ENCODE results near the gene SLC13A3. TPM values are rescaled to one million over a fixed set of nuclear protein-coding genes. Genes with fewer than 3 reads are reported as not detected.

The SLC13A3 gene
- total RNA-seq, 1 experiment from 2014 or later = not detected

DNA sequence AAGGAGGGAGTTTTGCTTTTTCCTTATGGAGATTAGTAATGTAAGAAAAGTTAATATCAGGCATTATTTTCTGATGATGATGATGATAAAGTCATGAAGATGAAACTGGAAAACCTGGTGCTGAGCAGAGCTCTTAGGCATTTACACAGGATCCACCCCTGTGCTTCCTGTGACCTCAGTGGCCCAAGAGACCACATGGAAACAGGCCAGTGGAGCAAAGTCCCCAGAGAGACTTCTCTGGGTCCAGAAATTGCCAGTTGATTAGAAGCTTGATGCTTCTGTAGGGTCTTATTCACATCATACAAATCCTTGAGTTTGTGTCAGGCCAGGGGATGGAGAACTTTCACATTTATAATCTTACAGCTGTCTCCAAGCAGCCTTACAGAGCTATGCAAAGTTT is 46.1 kb downstream of the SLC13A3 start:
- DNase-seq (ENCODE audit: low spot score) = no peak

DNA sequence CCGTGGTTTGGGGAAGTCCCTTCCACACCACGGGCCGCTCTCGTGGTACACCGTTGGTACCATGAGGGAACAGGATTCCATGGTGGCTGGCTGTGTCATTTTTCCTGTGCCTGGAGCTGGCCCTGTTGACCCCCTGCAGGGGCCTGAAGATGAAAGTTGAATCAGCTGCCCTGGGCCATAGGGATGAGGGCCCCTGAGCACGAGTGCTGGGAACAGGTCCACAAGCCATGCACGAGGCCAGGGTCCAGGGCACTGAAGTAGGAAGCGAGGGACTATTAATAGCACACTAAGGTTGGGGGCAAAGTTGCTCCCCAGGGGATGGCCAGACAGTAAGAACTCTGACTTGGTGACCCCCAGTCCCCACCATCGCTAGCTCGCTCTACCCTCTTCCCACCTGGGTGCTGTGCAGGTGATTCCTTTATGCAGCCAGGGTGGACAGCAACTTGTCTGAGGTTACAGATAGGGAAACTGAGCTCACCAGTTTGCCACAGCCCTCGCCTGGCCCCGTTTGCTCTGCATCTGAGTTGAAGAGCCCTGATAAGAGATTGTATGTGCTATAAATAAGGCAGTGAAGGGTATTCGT is 46.6 kb downstream of the SLC13A3 start:
- no peak for DNase-seq (ENCODE audit: low spot score)

DNA sequence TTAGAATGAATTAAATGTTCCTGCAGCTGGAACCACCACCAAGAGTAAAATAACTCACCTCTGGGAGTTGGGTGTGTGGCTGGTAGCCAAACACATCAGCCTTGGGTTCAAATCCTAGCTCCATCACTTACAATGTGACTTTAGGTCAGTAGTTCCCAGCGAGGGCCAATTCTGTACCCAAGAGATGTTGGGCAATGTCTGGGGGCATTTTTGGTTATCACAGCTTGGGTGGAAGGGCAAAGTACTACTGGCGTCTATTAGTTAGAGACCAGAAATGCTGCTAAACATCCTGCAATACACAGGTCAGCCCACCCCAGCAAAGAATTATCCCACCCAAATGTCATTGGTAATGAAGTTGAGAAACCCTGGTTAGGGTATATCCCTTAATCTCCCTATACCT is 48.8 kb downstream of the SLC13A3 start:
- no peak for DNase-seq (ENCODE audit: low spot score)

DNA sequence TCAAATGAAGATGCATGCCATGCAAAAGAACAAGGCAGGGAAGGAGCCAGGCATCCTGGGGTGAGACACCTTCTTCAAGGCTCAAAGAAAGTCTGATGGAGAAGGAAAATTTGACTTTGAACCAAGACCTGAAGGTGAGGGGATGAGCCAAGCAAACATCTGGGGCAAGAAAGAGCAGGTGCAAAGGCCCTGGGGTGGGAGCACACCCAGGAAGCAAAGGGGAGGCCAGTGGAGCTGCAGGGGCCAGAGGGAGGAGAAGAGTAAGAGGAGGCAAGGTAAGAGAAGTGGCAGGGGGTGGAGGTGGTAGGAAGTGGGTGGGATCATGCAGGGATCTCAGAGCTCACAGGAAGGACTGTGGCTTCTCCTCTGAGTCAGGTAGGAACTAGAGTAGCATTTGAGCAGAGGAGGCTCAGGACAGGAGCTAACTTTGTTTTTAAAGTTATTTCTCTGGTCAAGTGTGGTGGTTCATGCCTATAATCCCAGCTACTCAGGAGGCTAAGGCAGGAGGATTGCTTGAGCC is 49.6 kb downstream of the SLC13A3 start:
- DNase-seq (ENCODE audit: low spot score) = no peak

DNA sequence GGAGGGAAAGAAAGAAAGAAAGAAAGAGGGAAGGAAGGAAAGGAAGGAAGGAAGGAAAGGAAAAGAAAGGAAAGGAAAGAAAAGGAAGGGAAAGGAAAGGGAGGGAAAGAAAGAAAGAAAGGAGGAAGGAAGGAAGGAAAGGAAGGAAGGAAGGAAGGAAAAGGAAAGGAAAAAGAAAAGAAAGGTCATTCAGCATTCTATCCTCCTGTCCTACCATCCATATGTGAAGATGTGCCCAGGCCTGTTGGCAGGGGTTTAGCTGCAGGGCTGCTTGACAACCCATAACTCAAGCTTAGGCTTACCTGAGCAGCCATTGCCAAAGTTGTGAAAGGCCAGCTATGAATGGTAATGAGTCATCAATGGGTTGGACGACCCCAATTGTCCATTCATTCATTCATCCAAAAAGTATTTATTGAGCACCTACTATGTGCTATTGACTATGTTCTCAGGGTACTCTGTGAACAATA is 50.9 kb downstream of the SLC13A3 start:
- no peak for DNase-seq (ENCODE audit: low spot score)

DNA sequence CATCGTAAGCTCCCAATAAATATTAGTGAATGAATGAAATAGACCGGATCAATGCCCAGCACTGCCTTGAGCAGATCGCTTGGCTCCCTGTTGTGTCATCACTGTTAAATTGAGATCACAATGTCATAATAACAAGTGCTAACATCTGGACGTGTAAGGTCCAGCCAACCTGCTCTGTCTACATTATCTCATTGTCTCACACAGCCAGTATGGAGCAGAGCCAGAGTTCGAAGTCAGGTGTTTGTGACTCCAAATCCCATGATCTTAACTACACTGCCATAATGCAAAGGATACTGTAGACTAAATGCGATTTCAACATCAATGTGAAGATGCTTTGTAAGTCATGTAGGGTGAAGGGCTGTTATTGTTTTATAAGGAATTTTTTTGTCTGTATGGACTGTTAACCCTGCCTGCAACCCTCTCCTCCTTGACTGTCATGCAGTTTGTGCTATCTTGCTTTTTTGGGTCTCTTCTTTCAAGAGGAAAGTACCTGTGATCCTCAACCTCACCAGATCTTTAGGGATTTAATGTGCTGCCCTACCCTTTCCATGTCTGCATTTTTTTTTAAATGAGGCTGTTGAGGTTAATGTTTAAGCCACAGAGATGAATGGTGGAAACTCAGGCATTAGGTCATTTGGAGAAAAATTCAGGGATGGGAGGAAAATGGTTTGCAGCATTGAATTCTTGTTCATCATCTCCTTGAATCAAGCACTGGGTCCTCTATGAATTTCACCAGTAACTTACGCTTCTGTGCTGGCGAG is 51.9 kb downstream of the SLC13A3 start:
- DNase-seq (ENCODE audit: low spot score) = no peak

DNA sequence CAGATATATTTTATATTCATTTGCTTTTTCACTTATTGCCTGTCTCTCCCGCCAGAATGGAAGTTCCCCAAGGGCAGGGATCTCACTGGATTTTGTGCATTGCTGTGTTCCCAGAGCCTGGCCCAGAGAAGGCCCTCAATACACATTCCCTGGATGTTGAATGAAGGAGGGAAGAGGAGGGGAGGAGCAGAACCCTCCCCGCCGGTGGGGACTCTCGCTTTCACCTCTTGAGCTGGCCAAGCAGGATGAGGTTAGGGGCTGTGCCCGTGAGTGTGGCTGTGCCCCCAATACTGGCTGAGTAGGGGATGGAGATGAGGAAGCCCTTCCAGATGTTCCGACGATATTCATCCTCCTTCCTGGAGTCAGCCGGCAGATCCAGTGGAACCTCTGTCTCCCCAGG is 55.3 kb downstream of the SLC13A3 start:
- DNase-seq (ENCODE audit: low spot score) = no peak

DNA sequence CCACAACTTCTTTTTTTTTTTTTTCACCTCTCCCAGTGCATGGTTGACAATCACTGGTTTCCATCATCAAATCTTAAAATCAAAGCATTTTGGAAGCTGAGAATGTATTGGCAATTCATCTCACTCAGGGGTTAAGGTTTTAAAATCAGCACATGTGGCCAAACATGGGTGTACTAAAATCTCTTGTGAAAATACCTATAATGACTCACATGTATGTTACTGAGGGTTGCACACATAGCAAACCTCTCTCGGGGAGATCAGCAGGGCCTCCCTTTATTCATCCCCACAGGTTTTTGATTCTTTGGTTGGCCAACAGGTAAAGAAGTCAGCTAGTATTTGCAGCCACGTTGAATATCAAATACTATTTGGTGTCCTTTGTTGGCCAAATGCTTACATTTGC is 56.5 kb downstream of the SLC13A3 start:
- no peak for DNase-seq (ENCODE audit: low spot score)

DNA sequence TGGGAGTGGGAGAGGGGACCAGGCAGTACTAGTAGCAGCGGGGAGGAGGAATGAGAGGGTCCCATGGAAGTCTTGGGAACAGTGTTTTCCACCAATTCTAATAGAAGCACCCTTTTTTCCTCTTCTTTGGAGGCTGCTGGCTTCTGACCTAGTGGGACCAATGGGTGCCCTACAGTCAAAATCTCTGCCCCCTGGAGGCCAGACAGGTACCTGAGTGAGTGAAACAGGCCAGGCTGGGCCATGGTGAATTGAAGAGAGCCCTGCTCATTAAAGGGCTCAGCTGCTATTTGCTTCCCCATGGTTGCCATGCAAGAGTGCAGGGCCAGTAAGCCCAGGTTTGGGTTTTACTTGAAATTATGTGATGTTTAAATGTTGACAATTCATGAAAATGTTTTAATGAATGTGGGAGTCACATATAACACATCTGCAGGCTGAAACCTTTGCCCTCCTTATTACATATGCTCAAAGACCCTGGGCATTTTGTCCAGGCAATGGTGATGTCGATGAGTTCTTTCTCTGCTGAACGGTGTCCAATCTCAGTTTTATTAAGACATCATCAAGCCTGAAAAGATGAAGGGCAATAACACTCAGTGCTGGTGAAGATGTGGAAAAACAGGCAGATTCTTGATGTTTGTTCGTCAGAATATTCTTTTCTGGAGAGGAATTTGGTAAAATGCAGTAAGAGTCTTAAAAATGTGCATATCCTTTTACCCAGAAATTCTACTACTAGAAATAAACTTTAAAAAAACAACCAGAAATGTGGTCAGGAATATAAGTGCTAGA is 58.5 kb downstream of the SLC13A3 start:
- no peak for DNase-seq (ENCODE audit: low spot score)

DNA sequence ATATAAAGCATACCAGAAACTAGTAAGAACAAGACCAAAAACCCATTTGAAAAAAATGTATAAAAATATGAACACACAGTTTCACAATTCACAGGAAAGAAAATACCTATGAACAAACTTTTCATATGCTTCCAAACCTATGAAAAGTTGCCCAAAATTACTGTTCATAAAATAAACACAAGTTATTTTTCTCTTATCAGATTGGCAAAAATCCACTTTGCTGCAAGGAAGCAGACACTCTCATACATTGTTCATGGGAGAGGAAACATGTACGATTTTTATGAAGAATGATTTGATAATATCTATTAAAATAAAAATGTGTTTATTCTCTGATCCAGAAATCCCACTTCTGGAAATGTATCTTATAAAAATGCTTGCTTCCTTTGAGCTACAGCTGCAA is 60.8 kb downstream of the SLC13A3 start:
- no peak for DNase-seq (ENCODE audit: low spot score)

DNA sequence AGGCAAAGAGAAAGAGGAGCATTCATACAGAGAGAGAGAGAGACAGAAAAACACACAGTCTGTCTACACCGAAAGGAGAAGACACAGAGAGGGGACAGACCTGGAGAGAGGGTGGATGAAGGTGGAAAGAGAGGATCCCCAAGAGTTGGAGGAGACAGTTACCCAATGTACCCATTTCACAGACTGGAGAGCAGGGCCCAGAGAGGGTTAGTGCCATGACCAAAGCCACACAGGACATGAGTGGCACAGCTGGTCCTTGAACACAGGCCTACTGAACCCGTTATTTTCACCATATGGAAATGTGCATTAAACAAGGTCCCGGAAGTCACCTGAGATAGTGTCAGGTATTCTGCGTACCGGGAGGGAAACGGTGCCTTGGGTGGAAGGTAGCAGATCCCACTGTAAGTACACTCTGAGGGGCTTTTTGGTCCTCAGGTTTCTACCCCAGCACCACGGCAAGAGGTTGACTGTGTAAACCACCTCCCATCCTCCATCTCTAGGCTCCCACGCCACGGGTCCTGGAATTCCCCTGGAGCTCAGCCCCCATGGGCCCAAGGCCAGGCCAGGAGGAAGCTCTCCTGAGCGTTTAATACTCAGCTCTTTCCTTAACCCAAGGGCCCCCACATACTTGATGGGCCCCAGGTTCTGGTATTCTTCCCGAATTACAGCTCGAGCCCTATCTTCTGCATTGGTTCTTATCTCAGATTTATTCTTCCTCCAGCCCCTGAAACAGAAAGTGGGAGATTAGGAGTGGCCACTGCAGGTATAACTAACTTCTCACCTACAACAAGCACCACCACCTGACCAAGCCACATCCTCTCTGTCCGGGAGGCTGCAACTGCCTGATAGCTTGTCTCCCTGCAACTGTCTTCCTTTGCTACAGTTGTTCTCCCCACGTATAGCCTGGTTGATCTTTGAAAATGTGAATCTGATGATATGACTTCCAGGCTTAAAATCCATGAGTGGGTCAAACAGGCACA is 62.4 kb downstream of the SLC13A3 start:
- no peak for DNase-seq (ENCODE audit: low spot score)

DNA sequence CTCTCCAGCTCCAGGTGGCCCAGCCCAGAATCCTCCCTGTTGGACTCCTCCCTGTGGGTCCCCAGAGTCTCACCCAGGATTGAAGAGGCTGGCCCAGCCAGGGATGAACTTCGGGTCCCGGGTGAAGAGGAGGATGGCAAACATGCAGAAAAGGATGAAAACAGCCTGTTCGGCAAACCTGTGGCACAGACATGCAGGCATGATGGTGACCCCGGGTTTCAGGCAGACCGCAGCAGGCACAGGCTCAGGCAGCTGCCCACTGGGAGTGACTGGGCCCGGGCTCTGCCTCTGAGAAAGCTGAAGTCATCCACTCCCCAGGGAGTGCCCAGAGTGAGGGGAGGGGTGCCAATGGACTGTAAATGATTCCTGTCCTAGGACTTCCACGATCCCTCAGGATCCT is 63.3 kb downstream of the SLC13A3 start:
- no peak for DNase-seq (ENCODE audit: low spot score)

DNA sequence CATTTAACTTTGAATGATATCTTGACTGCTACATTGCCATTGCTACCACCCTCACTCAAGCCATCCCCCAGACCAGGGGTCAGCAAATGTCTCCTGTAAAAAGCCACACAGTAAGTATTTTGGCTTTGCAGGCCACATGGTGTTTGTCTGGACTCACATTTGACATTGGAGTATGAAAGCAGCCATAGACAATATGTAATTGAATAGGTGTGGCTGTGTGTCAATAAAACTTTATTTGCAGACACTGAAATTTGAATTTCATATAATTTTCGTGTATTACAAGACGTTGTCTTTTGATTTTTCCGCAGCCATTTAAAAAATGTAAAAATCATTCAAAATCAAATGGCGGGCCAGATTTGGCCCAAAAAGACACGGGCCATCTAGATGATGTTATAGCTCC is 64.5 kb downstream of the SLC13A3 start:
- no peak for DNase-seq (ENCODE audit: low spot score)

DNA sequence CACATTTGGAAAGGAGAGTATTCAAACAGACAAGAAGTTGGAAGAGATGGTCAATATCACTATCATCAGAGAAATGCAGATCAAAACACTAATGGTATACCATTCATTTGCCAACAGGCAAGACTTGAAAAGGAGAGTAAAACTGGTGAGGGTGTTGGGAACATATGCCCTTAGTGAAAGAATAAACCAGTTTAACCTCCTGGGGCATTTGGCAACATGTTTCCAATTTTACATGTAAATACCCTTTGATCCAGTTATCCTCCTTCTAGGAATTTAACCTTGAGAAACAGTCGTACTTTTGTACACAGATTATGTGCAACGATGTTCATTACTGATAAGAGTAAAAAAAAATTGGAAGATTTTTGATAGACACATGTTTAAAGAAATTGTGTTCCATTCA is 66.8 kb downstream of the SLC13A3 start:
- DNase-seq (ENCODE audit: low spot score) = no peak

DNA sequence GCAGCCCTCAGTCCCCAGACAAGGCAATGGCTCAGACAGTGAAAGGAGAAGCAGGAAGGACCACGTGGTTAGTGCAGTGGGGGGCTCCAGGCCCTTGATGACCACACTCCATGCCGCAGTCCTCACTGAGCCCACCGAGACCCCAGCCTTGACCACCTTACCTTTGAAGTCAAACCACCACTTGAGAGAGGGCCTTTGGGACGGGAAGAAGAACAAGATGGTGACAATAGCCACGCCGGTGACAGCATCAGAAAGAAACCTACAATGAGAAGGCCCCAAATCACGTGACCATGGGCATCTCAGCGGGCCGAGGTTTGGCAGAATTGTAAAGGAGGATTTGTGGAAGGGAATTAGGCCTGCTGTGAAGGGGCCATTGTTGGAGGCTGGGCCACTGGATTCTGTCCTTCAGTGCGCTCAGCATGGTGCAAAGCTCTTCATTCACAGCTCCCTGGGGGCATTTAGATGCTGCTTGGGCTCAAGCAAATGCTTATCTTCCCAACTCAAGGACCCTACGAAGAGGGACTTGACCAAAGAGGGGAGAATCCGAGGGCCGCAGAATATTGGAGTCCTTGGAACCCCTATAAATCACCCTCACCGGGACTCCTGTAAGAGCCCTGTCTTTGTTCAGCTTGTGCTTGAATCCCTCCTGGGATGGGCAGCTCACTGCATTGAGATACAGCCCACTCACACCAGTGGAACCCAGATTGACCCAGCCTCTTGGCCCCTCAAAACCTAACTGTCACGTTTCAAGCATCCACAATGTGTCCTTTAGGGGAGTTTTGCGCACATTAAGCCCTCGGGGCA is 67.6 kb downstream of the SLC13A3 start:
- DNase-seq (ENCODE audit: low spot score) = no peak

DNA sequence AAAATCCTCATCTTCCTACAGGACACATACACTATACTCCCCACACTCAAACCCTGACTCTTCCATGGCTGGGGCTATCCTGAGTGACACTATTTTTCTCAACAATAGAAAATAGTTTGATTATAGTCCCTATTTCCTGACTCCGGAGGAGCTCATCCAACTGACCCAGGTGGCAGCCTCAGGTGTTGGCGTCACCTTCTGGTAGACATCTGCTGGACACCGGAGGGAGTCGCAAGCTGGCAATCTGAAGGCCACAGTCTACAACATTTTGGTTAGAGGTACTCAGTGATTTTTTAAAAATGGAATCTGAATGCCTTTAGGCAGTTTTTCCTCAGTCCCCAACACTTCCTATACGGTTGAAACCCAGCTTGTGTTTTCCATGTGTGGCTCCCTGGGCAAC is 68.6 kb downstream of the SLC13A3 start:
- DNase-seq (ENCODE audit: low spot score) = no peak

DNA sequence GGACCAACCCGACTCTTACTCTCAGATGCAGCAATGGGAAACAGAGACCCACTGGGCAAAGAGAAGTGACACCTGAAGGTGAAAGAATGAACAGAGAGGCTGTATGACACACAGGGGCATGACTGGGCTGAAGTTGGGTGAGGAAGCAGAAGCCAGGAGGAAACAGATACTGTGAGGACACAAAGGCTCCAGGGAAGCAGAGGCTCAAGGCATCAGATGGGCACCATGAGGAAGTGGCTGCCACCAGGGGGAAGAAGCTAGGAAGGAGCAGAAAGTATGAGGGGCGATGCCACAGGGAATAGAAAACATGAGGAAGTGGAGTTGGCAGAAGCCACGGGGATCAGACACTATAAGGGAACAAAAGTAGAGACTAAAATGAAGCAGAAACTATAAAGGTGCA is 69.9 kb downstream of the SLC13A3 start:
- no peak for DNase-seq (ENCODE audit: low spot score)

DNA sequence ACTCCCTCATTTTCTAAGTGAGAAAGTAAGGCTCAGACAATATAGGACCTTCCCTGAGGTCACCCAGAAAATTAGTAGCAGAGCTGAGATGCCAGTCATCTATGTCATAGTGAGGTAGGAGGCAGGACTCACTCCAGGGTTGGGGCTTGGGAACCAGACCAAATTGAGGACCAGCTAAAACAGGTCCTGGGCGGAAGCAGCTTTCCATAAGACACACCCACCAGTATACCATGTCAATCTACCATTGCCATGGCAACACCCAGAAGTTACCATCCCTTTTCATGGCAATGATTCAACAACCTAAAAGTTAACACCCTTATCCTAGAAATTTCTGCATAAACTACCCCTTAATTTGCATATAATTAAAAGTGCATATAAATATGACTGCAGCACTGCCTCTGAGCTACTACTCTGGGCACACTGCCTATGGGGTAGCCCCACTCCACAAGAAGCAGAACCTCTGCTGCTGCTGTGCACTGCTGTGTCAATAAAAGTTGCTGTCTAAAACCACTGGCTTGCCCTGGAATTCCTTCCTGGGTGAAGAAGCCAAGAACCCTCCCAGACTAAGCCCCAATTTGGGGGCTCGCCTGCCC is 70.5 kb downstream of the SLC13A3 start:
- no peak for DNase-seq (ENCODE audit: low spot score)

DNA sequence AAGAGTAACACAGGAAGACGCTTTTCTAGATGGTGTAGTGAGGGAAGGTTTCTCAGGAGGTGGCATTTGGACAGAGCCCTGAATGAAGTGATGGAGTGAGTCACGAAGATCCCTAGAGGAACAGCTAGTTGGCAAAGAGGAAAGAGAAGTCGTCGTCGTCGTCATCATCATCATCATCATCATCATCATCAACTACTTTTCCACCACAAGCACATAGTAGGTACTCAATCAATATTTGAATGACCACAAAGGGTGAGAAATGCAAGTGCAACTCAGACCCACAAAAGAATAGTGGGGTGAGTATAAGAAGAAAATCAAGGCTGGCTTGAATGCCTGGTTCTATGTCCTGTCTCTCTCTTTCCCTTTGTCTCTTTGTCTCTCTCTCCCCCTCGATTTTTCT is 72.5 kb downstream of the SLC13A3 start:
- no peak for DNase-seq (ENCODE audit: low spot score)

DNA sequence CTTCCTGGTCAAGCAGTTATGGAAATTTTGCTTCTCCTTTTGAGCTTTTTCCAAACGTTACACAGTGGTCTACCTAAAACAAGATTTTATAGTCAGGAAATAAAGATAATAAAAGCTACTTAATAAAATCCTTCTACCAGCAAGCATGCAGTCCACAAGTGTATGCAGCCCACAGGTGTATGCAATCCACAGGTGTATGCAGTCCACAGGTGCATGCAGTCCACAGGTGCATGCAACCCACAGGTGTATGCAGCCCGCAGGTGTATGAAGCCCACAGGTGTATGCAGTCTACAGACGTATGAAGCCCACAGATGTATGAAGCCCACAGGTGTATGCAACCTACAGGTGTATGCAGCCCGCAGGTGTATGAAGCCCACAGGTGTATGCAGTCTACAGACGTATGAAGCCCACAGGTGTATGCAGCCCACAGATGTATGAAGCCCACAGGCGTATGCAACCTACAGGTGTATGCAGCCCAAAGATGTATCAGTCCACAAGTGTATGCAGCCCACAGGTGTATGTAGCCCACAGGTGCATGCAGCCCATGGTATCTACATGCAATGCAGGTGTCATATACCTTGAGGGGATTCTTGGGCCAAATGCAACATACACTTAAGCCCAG is 74.4 kb downstream of the SLC13A3 start:
- DNase-seq (ENCODE audit: low spot score) = no peak
